Endothelial cell of umbilical vein (primary cell): ENCODE measurements around the gene ATP6V1F. TPM values are rescaled to one million over a fixed set of nuclear protein-coding genes. Genes with fewer than 3 reads are reported as not detected.

ENCODE experiments used
- BruUV-seq: library from RNA; stranded (reverse); fragments of 400-500 nt; replicated peaks from 2 replicates; lab custom pipeline; 2021; lab: Mats Ljungman, UMichigan
- CTCF ChIA-PET: fragments of 300-600, 350-600 bp; sonication (Branson Sonifier 250); formaldehyde crosslinking; loops from one replicate; lab custom pipeline; 2021; ENCODE audit warnings: antibody characterized with exemption, inconsistent platforms; lab: Charles Lee
- POLR2A ChIA-PET: fragments of 300-600, 350-600 bp; sonication (Branson Sonifier 250); formaldehyde crosslinking; loops from one replicate; lab custom pipeline; 2021; ENCODE audit warnings: antibody characterized with exemption, inconsistent platforms; lab: Charles Lee
- DNase-seq: peaks from one replicate; pipeline ENCODE4 v3.0.0-alpha.2; 2011; ENCODE audit warnings: low read depth, low spot score
- FAIRE-seq: peaks from 2 replicates; lab custom pipeline; 2011; peaks lifted over from hg19 to GRCh38; lab: Jason Lieb, UNC
- H2AFZ ChIP-seq: 2 replicates; pipeline ENCODE4 v1.6.0; 2012; ENCODE audit warnings: low read depth, low read length, control low read depth, inconsistent platforms
- H3K27ac ChIP-seq: 2 replicates; pipeline ENCODE4 v1.5.1; 2011; ENCODE audit warnings: low read depth, mild to moderate bottlenecking, control low read depth, low read length, moderate library complexity; ENCODE audit not compliant: insufficient read depth
- H3K27me3 ChIP-seq, 2 experiments: 2 replicates each; pipeline versions ENCODE4 v1.6.0 to v1.6.1; 2011; ENCODE audit warnings: low read length in 2 of 2, mixed read lengths in 1 of 2; ENCODE audit not compliant: control insufficient read depth in 2 of 2, insufficient read depth in 2 of 2
- H3K36me3 ChIP-seq, 2 experiments: 2 replicates in 1 of 2; 3 replicates in 1 of 2; pipeline ENCODE4 v1.5.1; 2011; ENCODE audit warnings: low read length in 2 of 2, mild to moderate bottlenecking in 1 of 2, moderate library complexity in 1 of 2; ENCODE audit not compliant: control insufficient read depth in 2 of 2, insufficient read depth in 2 of 2; ENCODE audit errors: extremely low read depth in 1 of 2
- H3K4me1 ChIP-seq: 3 replicates; pipeline ENCODE4 v1.5.1; 2011; ENCODE audit warnings: mild to moderate bottlenecking, low read length; ENCODE audit not compliant: control insufficient read depth, insufficient read depth; ENCODE audit errors: extremely low read depth
- H3K4me2 ChIP-seq: 2 replicates; pipeline ENCODE4 v1.6.1; 2011; ENCODE audit warnings: low read length, control low read depth, mixed read lengths; ENCODE audit not compliant: insufficient read depth
- H3K4me3 ChIP-seq, 3 experiments: fragments of 200-600 bp in 1 of 3; sonication (generic), shearing (Covaris generic) in 1 of 3; replicated peaks in 1 of 3; 2 replicates each; pipeline ENCODE4 v1.5.1; 2011 to 2016; ENCODE audit warnings: control low read depth in 3 of 3, low read length in 3 of 3, mild to moderate bottlenecking in 2 of 3, inconsistent platforms in 1 of 3, low read depth in 1 of 3, moderate library complexity in 1 of 3; ENCODE audit not compliant: insufficient read depth in 1 of 3
- H3K79me2 ChIP-seq: 2 replicates; pipeline ENCODE4 v1.6.0; 2012; ENCODE audit warnings: low read length, inconsistent platforms; ENCODE audit not compliant: control insufficient read depth, insufficient read depth
- H3K9ac ChIP-seq: replicated peaks from 2 replicates; pipeline ENCODE3; 2011; ENCODE audit warnings: low read length, control low read depth; ENCODE audit not compliant: insufficient read depth; ENCODE audit errors: extremely low read depth
- H3K9me1 ChIP-seq: replicated peaks from 3 replicates; pipeline ENCODE4 v1.6.0; 2011; ENCODE audit warnings: mild to moderate bottlenecking, low read length; ENCODE audit not compliant: control insufficient read depth, insufficient read depth; ENCODE audit errors: extremely low read depth
- H3K9me3 ChIP-seq: replicated peaks from 2 replicates; pipeline ENCODE4 v1.5.1; 2012; ENCODE audit warnings: low read length, inconsistent platforms; ENCODE audit not compliant: control insufficient read depth, insufficient read depth
- H4K20me1 ChIP-seq: replicated peaks from 2 replicates; pipeline ENCODE3; 2011; ENCODE audit warnings: mild to moderate bottlenecking, low read length; ENCODE audit not compliant: control insufficient read depth, insufficient read depth; ENCODE audit errors: extremely low read depth
- EZH2 ChIP-seq: IDR thresholded peaks from 2 replicates; pipeline ENCODE4 v1.6.1; 2012; ENCODE audit warnings: borderline replicate concordance, low read depth, mild to moderate bottlenecking, moderate library complexity, low read length, inconsistent platforms; ENCODE audit not compliant: severe bottlenecking
- FOS ChIP-seq: IDR thresholded peaks from 2 replicates; pipeline ENCODE4 v1.6.1; 2011; ENCODE audit warnings: mild to moderate bottlenecking, low read length, moderate library complexity, borderline replicate concordance; ENCODE audit not compliant: insufficient read depth
- JUN ChIP-seq: IDR thresholded peaks from 2 replicates; pipeline ENCODE4 v1.6.1; 2011; ENCODE audit warnings: borderline replicate concordance, low read depth; ENCODE audit not compliant: insufficient read length, insufficient read depth
- MAX ChIP-seq: IDR thresholded peaks from 2 replicates; pipeline ENCODE4 v1.6.1; 2011; ENCODE audit not compliant: insufficient read depth, insufficient read length
- MYC ChIP-seq: IDR thresholded peaks from one replicate; pipeline ENCODE4 v1.6.1; 2011; ENCODE audit warnings: mild to moderate bottlenecking, low read depth, low read length
- POLR2A ChIP-seq: IDR thresholded peaks from 2 replicates; pipeline ENCODE4 v1.6.1; 2012; ENCODE audit warnings: low read depth, mild to moderate bottlenecking, control low read depth, low read length
- POLR2AphosphoS5 ChIP-seq: IDR thresholded peaks from 2 replicates; pipeline ENCODE4 v1.6.1; 2012; ENCODE audit warnings: low read depth, mild to moderate bottlenecking, control low read depth, low read length, moderate library complexity; ENCODE audit not compliant: insufficient read depth
- dilution Hi-C: fragments of 300-500 bp; cut with MboI; formaldehyde crosslinking; loops from one replicate; pipeline ENCODE4 v1.15.0; 2019; ENCODE audit warnings: low sequenced_read_pairs; ENCODE audit not compliant: extremely low pct_ligation_motif_present
- intact Hi-C: fragments of 100-400 bp; cut with micrococcal nuclease; formaldehyde crosslinking; loops from one replicate; pipeline ENCODE4 v1.10.0; 2022
- polyA plus RNA-seq, 4 experiments: library from polyadenylated mRNA; depleted of rRNA in 3 of 4; stranded (reverse) in 3 of 4; unstranded in 1 of 4; fragments of >200 nt; gene quantifications; 2 replicates each; pipeline versions ENCODE4 v1.2.1 to v1.2.3, GENCODE V29; 2011 to 2012; ENCODE audit warnings: missing spikeins in 1 of 4
- total RNA-seq: library from RNA; stranded (reverse); gene quantifications from 2 replicates; pipeline ENCODE4 v1.2.3, GENCODE V29; 2021
- TF ChIP-seq, protein P1 (sequence below), 2 donors: IDR thresholded peaks; 1 replicate in 1 of 2; 2 replicates in 1 of 2; pipeline ENCODE4 v1.5.1; 2011; ENCODE audit warnings: low read length in 2 of 2, mild to moderate bottlenecking in 2 of 2, moderate library complexity in 2 of 2, control low read depth in 1 of 2, inconsistent platforms in 1 of 2, low read depth in 1 of 2; ENCODE audit not compliant: insufficient read depth in 1 of 2; ENCODE audit errors: extremely low read depth in 1 of 2

ATP6V1F gene
- total and polyA plus RNA-seq, 2 donors (not counting 3 experiments of a cell fraction or from before 2014, with no cell fraction given) = 156 to 360 TPM

- H3K9me1 ChIP-seq = no peaks in the 10 kb centered on the region
- H2AFZ ChIP-seq = no peak overlapping the region
- no peaks in the 10 kb centered on the region for H3K4me1 ChIP-seq
- no peaks in the 10 kb centered on the region for H3K79me2 ChIP-seq
- FAIRE-seq = no peak
- H3K27ac ChIP-seq = no peak overlapping the region
- no peak overlapping the region for H3K4me3 ChIP-seq
- DNase-seq = no peak
- ChIA-PET CTCF (no interaction called here), POLR2A (no interaction called here)
- H3K9ac ChIP-seq = no peak overlapping the region
- dilution Hi-C loops (no loop called here), intact Hi-C loops (no loop called here)
- no peaks in the 10 kb centered on the region for H3K36me3 ChIP-seq
- no TSS peak for BruUV-seq
- no peaks in the 10 kb centered on the region for H3K9me3 ChIP-seq
- TF ChIP-seq, protein P1, sequence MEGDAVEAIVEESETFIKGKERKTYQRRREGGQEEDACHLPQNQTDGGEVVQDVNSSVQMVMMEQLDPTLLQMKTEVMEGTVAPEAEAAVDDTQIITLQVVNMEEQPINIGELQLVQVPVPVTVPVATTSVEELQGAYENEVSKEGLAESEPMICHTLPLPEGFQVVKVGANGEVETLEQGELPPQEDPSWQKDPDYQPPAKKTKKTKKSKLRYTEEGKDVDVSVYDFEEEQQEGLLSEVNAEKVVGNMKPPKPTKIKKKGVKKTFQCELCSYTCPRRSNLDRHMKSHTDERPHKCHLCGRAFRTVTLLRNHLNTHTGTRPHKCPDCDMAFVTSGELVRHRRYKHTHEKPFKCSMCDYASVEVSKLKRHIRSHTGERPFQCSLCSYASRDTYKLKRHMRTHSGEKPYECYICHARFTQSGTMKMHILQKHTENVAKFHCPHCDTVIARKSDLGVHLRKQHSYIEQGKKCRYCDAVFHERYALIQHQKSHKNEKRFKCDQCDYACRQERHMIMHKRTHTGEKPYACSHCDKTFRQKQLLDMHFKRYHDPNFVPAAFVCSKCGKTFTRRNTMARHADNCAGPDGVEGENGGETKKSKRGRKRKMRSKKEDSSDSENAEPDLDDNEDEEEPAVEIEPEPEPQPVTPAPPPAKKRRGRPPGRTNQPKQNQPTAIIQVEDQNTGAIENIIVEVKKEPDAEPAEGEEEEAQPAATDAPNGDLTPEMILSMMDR (IDR thresholded peaks at IDR 0.05; ENCODE audit: extremely low read depth in 1 of 2, insufficient read depth in 1 of 2, low read depth in 1 of 2, low read length in 2 of 2) = no peak
- TF ChIP-seq JUN (no peak), POLR2A (no peak), POLR2AphosphoS5 (no peak), MAX (no peak), MYC (no peak), EZH2 (no peak), FOS (no peak)
- no peaks in the 10 kb centered on the region for H4K20me1 ChIP-seq
- H3K27me3 ChIP-seq = peaks cover 30 to 39% of the 10 kb centered on the region in 2 experiments
- no peak overlapping the region for H3K4me2 ChIP-seq
Measured at GRCh38 chr7:128815289-128815942, 47.2 kb upstream of the ATP6V1F start.
